HG02852 (cell line): Measurements from ENCODE around the gene ANP32B.

Experiments
- ATAC-seq: cut with Tn5 transposase; IDR thresholded peaks from one replicate; pipeline ENCODE4 v1.9.1; 2021; ENCODE audit warnings: mild to moderate bottlenecking, moderate library complexity; ENCODE audit not compliant: unreplicated experiment

The ANP32B gene

GRCh38 chr9:98021306-98022040, 38.3 kb downstream of the ANP32B start:
- ATAC-seq: no peak

DNA sequence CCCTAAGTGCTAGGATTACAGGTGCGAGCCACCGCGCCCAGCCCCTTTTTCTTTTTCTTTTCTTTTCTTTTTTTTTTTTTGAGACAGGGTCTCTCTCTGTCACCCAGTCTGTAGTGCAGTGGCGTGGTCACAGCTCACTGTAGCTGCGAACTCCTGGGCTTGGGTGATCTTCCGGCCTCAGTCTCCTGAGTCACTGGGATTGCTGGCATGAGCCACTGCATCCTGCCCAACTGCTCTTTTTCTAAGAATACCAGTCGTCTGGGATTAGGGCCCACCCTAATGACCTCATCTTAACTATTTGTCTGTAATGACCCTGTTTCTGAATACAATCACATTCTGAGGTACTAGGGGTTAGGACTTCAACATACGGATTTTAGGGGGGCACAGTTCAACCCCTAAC, 39.3 kb downstream of the ANP32B start:
- no peak for ATAC-seq

DNA sequence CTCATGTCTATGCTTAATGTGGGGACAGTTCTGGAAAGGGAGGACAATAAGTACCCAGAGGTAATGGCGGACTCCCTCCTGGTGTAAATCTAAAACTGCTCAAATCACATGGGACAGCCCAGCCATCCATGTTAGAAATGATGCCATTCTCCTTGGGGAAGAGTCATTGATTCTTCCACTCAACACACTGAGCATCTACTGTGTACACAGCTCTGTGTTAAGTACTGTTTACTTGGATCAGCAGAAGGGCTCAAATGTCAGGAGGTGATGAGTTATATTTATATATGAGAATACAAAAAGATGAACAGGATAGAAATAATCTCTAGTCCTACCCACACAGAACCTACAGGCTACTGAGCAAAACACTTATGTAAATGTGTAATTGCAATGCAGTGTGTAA, 41.6 kb downstream of the ANP32B start:
- no peak for ATAC-seq

DNA sequence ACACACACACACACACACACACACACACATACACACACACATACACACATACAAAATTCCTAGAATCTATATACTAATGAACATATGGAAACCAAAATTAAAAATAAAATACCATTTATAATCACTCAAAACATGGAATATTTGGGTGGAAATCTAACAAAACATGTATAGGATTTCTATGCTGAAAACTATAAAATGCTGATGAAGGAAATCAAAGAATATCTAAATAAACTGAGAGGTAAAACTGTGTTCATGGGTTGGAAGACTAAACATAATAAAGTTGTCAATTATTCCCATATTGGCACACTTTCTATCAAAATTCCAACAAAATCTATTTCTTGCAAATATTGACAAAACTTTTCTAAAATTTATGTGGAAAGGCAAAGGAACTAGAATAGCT, 48.0 kb downstream of the ANP32B start:
- ATAC-seq: no peak

- ATAC-seq: no peak
Observed at GRCh38 chr9:98031935-98032334, 48.8 kb downstream of the ANP32B start.

- ATAC-seq: peak; percentile 44
Observed at GRCh38 chr9:98034593-98035546, 51.7 kb downstream of the ANP32B start.

GRCh38 chr9:98037357-98037756, 54.2 kb downstream of the ANP32B start:
- ATAC-seq: no peak

- no peak for ATAC-seq
Observed at GRCh38 chr9:98038958-98039357, 55.8 kb downstream of the ANP32B start.

- no peak for ATAC-seq
Observed at GRCh38 chr9:98039607-98040017, 56.5 kb downstream of the ANP32B start.

DNA sequence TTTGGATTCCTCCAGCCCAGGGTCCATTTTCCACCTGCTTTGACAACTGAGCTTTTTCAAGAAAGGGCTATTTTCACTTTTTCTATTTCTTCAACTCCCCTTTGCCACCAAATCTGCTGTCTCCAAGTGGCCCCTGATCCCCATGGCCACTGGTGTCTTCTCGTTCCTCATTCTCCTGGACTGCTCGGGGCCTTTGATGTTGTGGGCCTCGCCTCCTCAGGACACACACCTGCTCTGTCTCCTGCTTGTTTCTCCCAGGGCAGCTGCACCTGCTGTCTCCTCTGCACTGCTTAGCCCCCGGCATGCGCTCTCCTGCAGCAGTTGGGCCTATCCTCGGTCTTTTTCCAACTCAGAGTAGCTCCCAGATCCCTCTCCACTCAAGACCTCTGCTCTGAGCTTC, 57.1 kb downstream of the ANP32B start:
- no peak for ATAC-seq

- no peak for ATAC-seq
Observed at GRCh38 chr9:98043915-98044314, 60.8 kb downstream of the ANP32B start.

DNA sequence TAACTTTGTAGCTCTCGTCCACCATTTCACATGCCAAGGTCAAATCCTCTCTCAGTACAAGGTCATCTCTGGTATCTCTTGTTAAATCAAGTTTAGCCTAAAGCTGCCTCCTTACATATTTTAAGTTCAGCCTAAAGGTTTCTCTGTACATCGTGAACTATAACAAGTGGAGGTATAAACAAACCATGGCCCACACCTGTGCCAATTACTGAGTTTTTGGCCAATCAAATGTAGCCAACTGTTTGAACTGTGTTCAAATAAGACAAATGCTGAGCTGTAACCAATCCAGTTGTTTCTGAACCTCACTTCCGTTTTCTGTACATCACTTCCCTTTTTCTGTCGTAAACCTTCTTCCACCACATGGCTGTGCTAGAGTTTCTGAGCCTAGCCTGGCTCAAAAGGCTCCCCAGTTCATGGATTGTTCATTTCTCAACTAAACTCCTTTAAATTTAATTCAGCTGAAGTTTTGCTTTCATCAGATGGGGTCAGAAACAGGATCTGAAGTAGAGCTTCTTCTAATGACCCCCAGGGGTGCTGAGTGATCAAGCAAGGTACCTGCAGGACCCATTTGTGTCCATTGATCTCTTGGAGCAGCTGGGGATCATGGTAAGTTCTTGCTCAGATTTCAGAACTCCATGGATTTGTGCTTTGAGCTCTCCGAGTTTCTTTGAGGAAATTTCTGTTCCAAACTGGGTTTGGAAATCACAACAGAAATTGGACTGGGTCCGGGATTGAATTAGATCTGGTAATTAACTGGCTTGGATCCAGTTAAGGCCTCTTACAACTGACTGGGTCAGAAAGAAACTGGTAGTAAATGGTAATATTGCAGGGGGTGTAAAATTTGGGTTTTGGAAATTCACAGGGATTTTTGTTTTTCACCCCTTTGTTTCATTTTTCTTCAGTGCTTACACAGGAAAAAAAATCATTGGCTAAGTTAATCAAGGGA, 62.4 kb downstream of the ANP32B start:
- peak; percentile 80 for ATAC-seq

GRCh38 chr9:98046180-98046543, 63.0 kb downstream of the ANP32B start:
- ATAC-seq: no peak

- ATAC-seq: no peak
Observed at GRCh38 chr9:98047002-98047401, 63.9 kb downstream of the ANP32B start.

GRCh38 chr9:98049288-98050072, 66.3 kb downstream of the ANP32B start:
- no peak for ATAC-seq

DNA sequence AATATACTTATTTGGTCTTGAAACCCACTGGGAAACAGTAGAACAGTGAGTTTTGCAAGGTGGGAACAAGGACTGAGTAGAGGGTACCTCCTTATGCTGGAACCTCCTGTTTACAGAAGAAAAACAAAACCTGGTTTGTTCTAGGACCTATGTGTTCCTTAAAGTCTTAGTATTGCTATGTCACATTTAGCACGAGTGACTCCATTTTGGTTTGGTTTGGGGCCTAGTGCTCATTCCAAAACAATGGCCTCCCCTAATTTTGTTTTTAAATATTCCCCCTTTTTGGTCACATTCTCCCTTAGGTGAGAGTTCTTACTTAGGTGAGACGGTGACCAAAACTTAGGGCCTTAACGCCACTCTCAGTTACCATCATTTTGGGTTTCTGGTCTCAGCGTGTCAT, 67.2 kb downstream of the ANP32B start:
- ATAC-seq: no peak

GRCh38 chr9:98054376-98054951, 71.3 kb downstream of the ANP32B start:
- ATAC-seq: no peak

DNA sequence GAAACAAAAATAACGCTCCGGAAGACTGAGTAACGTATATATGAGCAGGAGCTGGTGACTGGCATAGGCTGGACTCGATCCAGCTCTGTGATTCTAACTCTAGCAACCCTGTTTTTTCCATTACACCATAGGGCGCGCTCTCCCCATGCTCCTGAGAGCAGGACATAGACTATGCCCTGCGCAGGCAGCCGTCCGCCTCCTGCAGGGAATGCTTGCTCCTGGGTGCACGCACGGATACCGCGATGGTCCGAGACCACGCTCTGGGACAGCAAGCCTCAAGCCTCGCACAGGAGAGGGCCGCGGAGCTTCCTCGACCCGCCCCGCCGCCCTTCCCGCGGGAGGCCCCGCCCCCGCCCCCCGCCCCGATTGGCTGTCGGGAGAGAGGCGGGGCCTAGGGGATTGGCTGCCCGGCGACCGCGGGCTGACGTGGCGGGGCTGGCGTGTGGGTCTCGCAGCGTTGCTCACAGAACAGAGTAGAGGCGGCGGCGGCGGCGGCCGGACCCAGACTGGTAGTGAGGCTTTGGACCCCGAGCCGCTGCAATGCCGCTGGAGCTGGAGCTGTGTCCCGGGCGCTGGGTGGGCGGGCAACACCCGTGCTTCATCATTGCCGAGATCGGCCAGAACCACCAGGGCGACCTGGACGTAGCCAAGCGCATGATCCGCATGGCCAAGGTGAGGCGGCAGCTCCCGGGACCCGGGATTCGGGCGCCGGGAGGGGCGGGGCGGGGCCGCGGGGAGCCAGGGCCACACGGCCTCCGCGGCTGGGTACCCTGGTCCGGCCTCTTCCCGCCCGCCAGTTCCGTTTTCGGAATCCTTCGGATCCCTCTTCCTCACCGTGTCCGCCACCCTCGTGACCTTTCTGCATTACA, 73.4 kb downstream of the ANP32B start, which contains the start of gene NANS:
TSS of gene NANS (plus strand) at position 464 of the 869 bp plus-strand sequence. CDS start at position 541, 77 bp downstream.
- peak; percentile 95 for ATAC-seq
